CD4-positive, alpha-beta T cell treated with Interleukin-2 at 100 ng/mL for 4 hours (primary cell): ENCODE results near the gene CFAP119.

Experiments
- DNase-seq: peaks from one replicate; pipeline ENCODE4 v3.0.0-alpha.2; 2020; ENCODE audit warnings: low spot score

CFAP119 gene

GRCh38 chr16:30782486-30783279 is 20.8 kb upstream of the CFAP119 start:
- no peak for DNase-seq

- no peak for DNase-seq
Observed at GRCh38 chr16:30780549-30780948, 18.7 kb upstream of the CFAP119 start.

GRCh38 chr16:30780021-30780420 is 18.2 kb upstream of the CFAP119 start:
- DNase-seq, result no peak

GRCh38 chr16:30779596-30779995 is 17.7 kb upstream of the CFAP119 start:
- DNase-seq, result no peak

GRCh38 chr16:30778549-30779244 is 16.8 kb upstream of the CFAP119 start:
- no peak for DNase-seq

- no peak for DNase-seq
Observed at GRCh38 chr16:30777591-30778297, 15.9 kb upstream of the CFAP119 start.

- DNase-seq, result peak; percentile 43
Observed at GRCh38 chr16:30775392-30776188, 13.7 kb upstream of the CFAP119 start.

GRCh38 chr16:30775131-30775391 is 13.2 kb upstream of the CFAP119 start:
- no peak for DNase-seq

- no peak for DNase-seq
Observed at GRCh38 chr16:30774367-30775130, 12.7 kb upstream of the CFAP119 start.

GRCh38 chr16:30773826-30774225 is 12.0 kb upstream of the CFAP119 start:
- DNase-seq, result no peak

GRCh38 chr16:30771726-30772125 is 9.9 kb upstream of the CFAP119 start:
- DNase-seq, result no peak

- DNase-seq, result no peak
Observed at GRCh38 chr16:30769379-30770089, 7.7 kb upstream of the CFAP119 start.

GRCh38 chr16:30768583-30769181 is 6.8 kb upstream of the CFAP119 start:
- DNase-seq, result no peak

- DNase-seq, result peak; percentile 56
Observed at GRCh38 chr16:30767767-30768465, 6.1 kb upstream of the CFAP119 start.

- DNase-seq, result no peak
Observed at GRCh38 chr16:30766933-30767284, 5.0 kb upstream of the CFAP119 start.

GRCh38 chr16:30766206-30766932 is 4.5 kb upstream of the CFAP119 start:
- DNase-seq, result no peak

GRCh38 chr16:30764816-30765465 is 3.1 kb upstream of the CFAP119 start:
- DNase-seq, result no peak

GRCh38 chr16:30764086-30764485 is 2.2 kb upstream of the CFAP119 start:
- DNase-seq, result no peak
